ENCODE results near the gene MAP3K13. TPM values are rescaled to one million over a fixed set of nuclear protein-coding genes. Genes with fewer than 3 reads are reported as not detected.
A peak's percentile ranks its signal among the peaks of the same experiment; 100 is the strongest.
"Not testable (repeated sequence)": the region's sequence is repeated elsewhere in the genome, so short reads cannot be mapped to it uniquely, and the experiment has no call there.

The MAP3K13 gene
- total RNA-seq, 6 experiments from 2014 or later: 20.9 to 28.4 (median 25.1) TPM

GRCh38 chr3:185460309-185460708, 97.4 kb downstream of the MAP3K13 start:
- DNase-seq: no peak
- TF ChIP-seq CTCF (IDR thresholded peaks at IDR 0.05): no peak
- Mint-ChIP-seq H3K36me3 (ENCODE audit: low read depth) (no peaks in the 10 kb centered on the region), H3K27ac (no peak overlapping the region), H3K4me3 (no peak overlapping the region), H3K4me1 (ENCODE audit: low read depth) (no peaks in the 10 kb centered on the region), H3K27me3 (ENCODE audit: insufficient read depth) (no peaks in the 10 kb centered on the region), H3K9me3 (no peaks in the 10 kb centered on the region)

- Mint-ChIP-seq H3K27me3 (ENCODE audit: insufficient read depth) (no peaks in the 10 kb centered on the region), H3K4me3 (no peak overlapping the region), H3K9me3 (no peaks in the 10 kb centered on the region), H3K4me1 (ENCODE audit: low read depth) (no peaks in the 10 kb centered on the region), H3K27ac (no peak overlapping the region), H3K36me3 (ENCODE audit: low read depth) (no peaks in the 10 kb centered on the region)
- peak; percentile 80 for TF ChIP-seq CTCF (IDR thresholded peaks at IDR 0.05)
- peak; percentile 20 for DNase-seq
Observed at GRCh38 chr3:185460719-185461350, 97.9 kb downstream of the MAP3K13 start.

GRCh38 chr3:185465471-185465870, 102.5 kb downstream of the MAP3K13 start:
- Mint-ChIP-seq H3K9me3 (no peaks in the 10 kb centered on the region), H3K36me3 (ENCODE audit: low read depth) (peaks cover 9% of the 10 kb centered on the region; the same call in 1 of the 2 replicates), H3K27ac (no peak overlapping the region), H3K27me3 (ENCODE audit: insufficient read depth) (no peaks in the 10 kb centered on the region), H3K4me1 (ENCODE audit: low read depth) (no peaks in the 10 kb centered on the region), H3K4me3 (no peak overlapping the region)
- DNase-seq: no peak
- no peak for TF ChIP-seq CTCF (IDR thresholded peaks at IDR 0.05)

GRCh38 chr3:185466123-185466522, 103.2 kb downstream of the MAP3K13 start:
- not testable (repeated sequence) for H3K36me3 Mint-ChIP-seq (ENCODE audit: low read depth); H3K4me1 Mint-ChIP-seq (ENCODE audit: low read depth); DNase-seq; H3K27me3 Mint-ChIP-seq (ENCODE audit: insufficient read depth); H3K9me3 Mint-ChIP-seq; H3K4me3 Mint-ChIP-seq; H3K27ac Mint-ChIP-seq

- no peaks in the 10 kb centered on the region for H3K4me1 Mint-ChIP-seq (ENCODE audit: low read depth)
Observed at GRCh38 chr3:185469542-185469941, 106.6 kb downstream of the MAP3K13 start.

More at GRCh38 chr3:185469542-185469941, 106.6 kb downstream of the MAP3K13 start:
- Mint-ChIP-seq H3K27ac (no peak overlapping the region), H3K9me3 (no peaks in the 10 kb centered on the region), H3K36me3 (ENCODE audit: low read depth) (peaks cover 15% of the 10 kb centered on the region; the same call in 1 of the 2 replicates), H3K4me3 (no peak overlapping the region), H3K27me3 (ENCODE audit: insufficient read depth) (no peaks in the 10 kb centered on the region; the same call in 1 of the 2 replicates)
- TF ChIP-seq CTCF (IDR thresholded peaks at IDR 0.05): no peak
- DNase-seq: no peak
